ENCODE results near the gene CREG2. TPM values are rescaled to one million over a fixed set of nuclear protein-coding genes. Genes with fewer than 3 reads are reported as not detected.
A peak's percentile ranks its signal among the peaks of the same experiment; 100 is the strongest.

The CREG2 gene
- total and polyA plus RNA-seq, 2 experiments from 2014 or later = 0.15 to 0.22 TPM

DNA sequence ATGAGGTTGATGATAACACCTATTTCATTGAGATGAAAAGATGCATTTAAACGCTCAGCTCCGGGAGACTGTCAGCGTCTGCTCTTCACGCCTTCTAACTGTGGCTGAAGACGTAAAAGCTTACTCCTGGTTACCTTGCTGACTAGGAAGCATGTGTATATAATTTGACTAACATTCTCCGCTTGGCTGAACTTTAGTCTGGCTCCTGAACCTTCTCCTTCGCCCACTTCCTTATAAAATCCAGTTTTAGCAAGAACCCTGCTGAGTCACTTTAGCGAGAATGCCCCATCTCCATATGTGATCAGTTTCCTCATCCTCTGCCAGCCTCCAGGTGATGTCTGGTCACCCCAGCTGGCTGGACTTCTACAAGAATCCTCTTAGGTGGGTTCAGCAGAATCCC lies 12.7 kb upstream of the CREG2 start:
- H3K4me2 ChIP-seq (ENCODE audit: unreplicated experiment) = no peak overlapping the region
- no peaks in the 10 kb centered on the region for H3K27me3 ChIP-seq (replicated peaks; ENCODE audit: insufficient read depth)
- no peaks in the 10 kb centered on the region for H3K9me2 ChIP-seq (ENCODE audit: insufficient read depth)
- H3K36me3 ChIP-seq (ENCODE audit: low read depth) = no peaks in the 10 kb centered on the region
- peaks cover 18% of the 10 kb centered on the region for H3K4me1 ChIP-seq (ENCODE audit: insufficient read depth)
- no peaks in the 10 kb centered on the region for H3K9me3 ChIP-seq (ENCODE audit: low read depth)
- no peak for DNase-seq
- no peak overlapping the region for H3K4me3 ChIP-seq
- peaks cover 26% of the 10 kb centered on the region for H3F3A ChIP-seq (ENCODE audit: insufficient read depth)
- no peak for TF ChIP-seq EZH2 (IDR thresholded peaks at IDR 0.05; ENCODE audit: insufficient read depth, poor library complexity, severe bottlenecking)
- TF ChIP-seq EZH2phosphoT487 (IDR thresholded peaks at IDR 0.05; ENCODE audit: insufficient read depth, low read depth) = no peak
- H3K79me2 ChIP-seq (ENCODE audit: insufficient read depth) = no peaks in the 10 kb centered on the region
- 97% methylated on average over 8 of the region's 8 CpGs for WGBS, 2 experiments (ENCODE audit: low coverage in 1 of 2, low lambda C conversion rate in 2 of 2, missing lambda C conversion rate in 2 of 2)
- H2AFZ ChIP-seq = no peak overlapping the region
- no peaks in the 10 kb centered on the region for H4K20me1 ChIP-seq (ENCODE audit: insufficient read depth)
- no peak overlapping the region for H3K9ac ChIP-seq
- in situ Hi-C loops (cut with MboI) = no loop called here
- H3K27ac ChIP-seq = no peak overlapping the region

DNA sequence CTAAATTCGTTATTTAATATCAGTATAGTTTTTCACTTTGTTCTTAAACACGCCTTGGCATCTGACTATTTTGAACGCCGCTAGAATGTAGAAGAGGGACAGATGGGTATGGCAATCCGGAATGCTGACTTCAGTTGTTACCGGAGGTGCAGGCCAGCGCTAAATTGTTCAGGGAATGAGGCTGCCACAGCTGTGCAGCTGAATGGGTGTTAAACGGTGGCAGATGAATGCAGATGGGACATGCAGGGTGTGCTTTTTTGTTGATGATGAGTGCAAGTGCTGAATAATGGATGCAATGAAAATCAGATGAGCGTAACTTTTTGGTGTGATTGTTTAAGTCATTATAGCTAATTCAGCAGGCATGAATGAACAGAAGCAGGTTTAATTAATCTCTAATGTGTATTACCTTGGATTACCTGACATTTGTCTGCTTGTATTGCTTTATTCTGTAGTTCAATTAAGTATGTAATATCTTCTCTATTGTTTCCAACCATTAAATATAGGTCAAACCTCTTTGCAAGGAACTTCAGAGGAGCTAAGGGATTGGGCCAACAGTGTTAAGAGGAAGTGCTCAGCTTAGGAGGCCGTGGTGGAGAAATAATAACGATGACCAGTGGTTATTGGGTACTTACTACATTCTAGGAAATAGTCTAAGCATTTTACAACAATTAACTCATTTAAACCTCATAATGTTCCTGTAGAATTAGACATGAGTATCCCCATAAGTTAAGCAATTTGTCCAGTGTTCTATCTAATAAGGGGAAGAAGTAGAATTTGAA lies 11.9 kb upstream of the CREG2 start:
- no peak for DNase-seq
- no peak overlapping the region for H3K27ac ChIP-seq
- no peak overlapping the region for H3K9ac ChIP-seq
- H3K36me3 ChIP-seq (ENCODE audit: low read depth) = no peaks in the 10 kb centered on the region
- no peaks in the 10 kb centered on the region for H3K27me3 ChIP-seq (replicated peaks; ENCODE audit: insufficient read depth)
- no peak overlapping the region for H3K4me2 ChIP-seq (ENCODE audit: unreplicated experiment)
- H3K4me3 ChIP-seq = no peak overlapping the region
- peaks cover 26% of the 10 kb centered on the region for H3F3A ChIP-seq (ENCODE audit: insufficient read depth)
- WGBS, 2 experiments (ENCODE audit: low coverage in 1 of 2, low lambda C conversion rate in 2 of 2, missing lambda C conversion rate in 2 of 2) = 87 to 91% methylated on average over 11 of the region's 11 CpGs
- no peak overlapping the region for H2AFZ ChIP-seq
- TF ChIP-seq EZH2 (IDR thresholded peaks at IDR 0.05; ENCODE audit: insufficient read depth, poor library complexity, severe bottlenecking) = no peak
- no peak for TF ChIP-seq EZH2phosphoT487 (IDR thresholded peaks at IDR 0.05; ENCODE audit: insufficient read depth, low read depth)
- no peaks in the 10 kb centered on the region for H4K20me1 ChIP-seq (ENCODE audit: insufficient read depth)
- no peaks in the 10 kb centered on the region for H3K9me3 ChIP-seq (ENCODE audit: low read depth)
- H3K4me1 ChIP-seq (ENCODE audit: insufficient read depth) = peaks cover 18% of the 10 kb centered on the region
- H3K9me2 ChIP-seq (ENCODE audit: insufficient read depth) = no peaks in the 10 kb centered on the region
- in situ Hi-C loops (cut with MboI) = no loop called here
- no peaks in the 10 kb centered on the region for H3K79me2 ChIP-seq (ENCODE audit: insufficient read depth)

DNA sequence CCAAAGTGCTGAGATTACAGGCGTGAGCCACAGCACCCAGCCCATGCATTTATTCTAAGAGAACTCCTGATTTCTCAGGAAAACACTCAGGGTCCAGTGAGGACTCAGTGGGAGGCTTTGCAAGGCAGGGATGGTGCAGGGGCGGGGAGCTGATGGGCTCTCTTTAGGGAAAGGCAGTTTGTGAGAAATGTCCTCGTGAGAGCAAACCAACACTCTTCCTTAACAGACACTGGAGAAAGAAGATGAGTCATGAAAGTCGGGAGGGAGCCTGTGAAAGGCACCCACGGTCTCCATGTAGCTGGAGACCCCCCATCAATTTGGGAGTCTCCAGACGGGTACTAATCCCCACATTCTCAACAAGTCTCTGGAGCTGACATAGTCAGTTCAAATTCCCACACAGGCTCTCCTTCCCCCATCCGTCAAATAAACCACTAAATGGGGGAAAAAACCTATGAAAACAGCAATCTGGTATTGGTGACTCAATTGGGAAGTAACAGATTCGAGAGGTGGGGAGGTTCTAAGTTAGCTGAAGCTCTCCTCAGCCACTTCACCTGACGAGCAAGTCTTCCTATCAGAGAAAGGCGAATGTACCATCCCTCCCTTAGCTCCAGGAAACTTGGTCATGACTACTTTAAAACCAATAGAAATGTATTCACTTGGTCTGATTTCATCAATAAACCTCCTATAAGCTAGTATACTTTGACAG lies 11.0 kb upstream of the CREG2 start:
- no peak overlapping the region for H2AFZ ChIP-seq
- H3K9ac ChIP-seq = no peak overlapping the region
- in situ Hi-C loops (cut with MboI) = no loop called here

DNA sequence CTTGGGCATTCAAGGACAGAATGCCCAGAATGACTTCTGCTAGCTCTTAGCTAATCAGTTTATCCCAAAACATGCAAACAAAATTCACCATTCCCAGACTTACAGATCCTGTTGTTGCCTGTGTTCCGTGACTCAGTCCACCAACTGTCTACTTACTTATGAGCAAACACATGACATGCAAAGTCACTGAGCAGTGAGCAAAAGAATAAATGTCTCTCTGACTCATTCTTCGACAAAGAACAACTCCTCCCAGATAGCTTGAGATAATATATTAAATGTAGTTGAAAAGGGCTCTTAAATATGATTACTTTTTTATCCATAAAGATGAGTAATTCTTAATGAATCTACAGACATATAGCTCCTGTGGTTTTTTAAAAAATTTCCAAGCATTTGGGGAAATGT lies 9.0 kb upstream of the CREG2 start:
- 0% methylated on average over 2 of the region's 2 CpGs for WGBS, 2 experiments (ENCODE audit: low coverage in 1 of 2, low lambda C conversion rate in 2 of 2, missing lambda C conversion rate in 2 of 2)
- Histone ChIP-seq H2AFZ (peak overlapping the region; percentile 61), H3K27ac (peak overlapping the region; percentile 91)

More for the DNA sequence above, 11.0 kb upstream of the CREG2 start:
- H3K4me3 ChIP-seq = no peak overlapping the region
- no peaks in the 10 kb centered on the region for H3K9me3 ChIP-seq (ENCODE audit: low read depth)
- no peak for TF ChIP-seq EZH2phosphoT487 (IDR thresholded peaks at IDR 0.05; ENCODE audit: insufficient read depth, low read depth)
- TF ChIP-seq EZH2 (IDR thresholded peaks at IDR 0.05; ENCODE audit: insufficient read depth, poor library complexity, severe bottlenecking) = no peak
- no peaks in the 10 kb centered on the region for H4K20me1 ChIP-seq (ENCODE audit: insufficient read depth)
- WGBS, 2 experiments (ENCODE audit: low coverage in 1 of 2, low lambda C conversion rate in 2 of 2, missing lambda C conversion rate in 2 of 2) = 91 to 92% methylated on average over 10 of the region's 10 CpGs
- H3K36me3 ChIP-seq (ENCODE audit: low read depth) = no peaks in the 10 kb centered on the region
- H3K79me2 ChIP-seq (ENCODE audit: insufficient read depth) = no peaks in the 10 kb centered on the region
- peaks cover 26% of the 10 kb centered on the region for H3F3A ChIP-seq (ENCODE audit: insufficient read depth)
- H3K27ac ChIP-seq = no peak overlapping the region
- no peaks in the 10 kb centered on the region for H3K27me3 ChIP-seq (replicated peaks; ENCODE audit: insufficient read depth)
- no peaks in the 10 kb centered on the region for H3K9me2 ChIP-seq (ENCODE audit: insufficient read depth)
- H3K4me1 ChIP-seq (ENCODE audit: insufficient read depth) = peaks cover 18% of the 10 kb centered on the region
- no peak overlapping the region for H3K4me2 ChIP-seq (ENCODE audit: unreplicated experiment)
- no peak for DNase-seq

More for the DNA sequence above, 9.0 kb upstream of the CREG2 start:
- peak; percentile 96 for DNase-seq
- TF ChIP-seq EZH2 (IDR thresholded peaks at IDR 0.05; ENCODE audit: insufficient read depth, poor library complexity, severe bottlenecking) = no peak
- TF ChIP-seq EZH2phosphoT487 (IDR thresholded peaks at IDR 0.05; ENCODE audit: insufficient read depth, low read depth) = no peak
- Histone ChIP-seq H3K9me2 (ENCODE audit: insufficient read depth) (no peaks in the 10 kb centered on the region), H4K20me1 (ENCODE audit: insufficient read depth) (no peaks in the 10 kb centered on the region), H3K4me3 (no peak overlapping the region), H3F3A (ENCODE audit: insufficient read depth) (peaks cover 26% of the 10 kb centered on the region), H3K9me3 (ENCODE audit: low read depth) (no peaks in the 10 kb centered on the region), H3K4me2 (ENCODE audit: unreplicated experiment) (peak overlapping the region; percentile 41), H3K9ac (peak overlapping the region; percentile 68), H3K36me3 (ENCODE audit: low read depth) (no peaks in the 10 kb centered on the region), H3K27me3 (replicated peaks; ENCODE audit: insufficient read depth) (no peaks in the 10 kb centered on the region), H3K4me1 (ENCODE audit: insufficient read depth) (peaks cover 18% of the 10 kb centered on the region), H3K79me2 (ENCODE audit: insufficient read depth) (no peaks in the 10 kb centered on the region)
- in situ Hi-C loops (cut with MboI) = no loop called here

Measured in GM23248 (cell line).